HepG2 (cell line): ENCODE measurements around the gene MYO3B. TPM values are rescaled to one million over a fixed set of nuclear protein-coding genes. Genes with fewer than 3 reads are reported as not detected.

Experiments
- ATAC-seq: fragments of 200-7000 bp; cut with Tn5 transposase; 3 replicates; pipeline ENCODE4 v1.9.1; 2020; ENCODE audit warnings: mild to moderate bottlenecking, moderate library complexity
- BruUV-seq: library from RNA; stranded (reverse); fragments of 400-500 nt; replicated peaks from 2 replicates; lab custom pipeline; 2021; lab: Mats Ljungman, UMichigan
- CTCF ChIA-PET: fragments of 300-600 bp; formaldehyde crosslinking; extraction: SDS; loops from one replicate; lab custom pipeline; 2021; ENCODE audit warnings: low total read pairs, inconsistent platforms, low intra/inter-chr PET ratio; lab: Yijun Ruan, JAX
- POLR2A ChIA-PET: fragments of 350-600 bp; sonication (Branson Sonifier 250); formaldehyde crosslinking; loops from one replicate; lab custom pipeline; 2020; ENCODE audit warnings: antibody characterized with exemption, inconsistent platforms; lab: Yijun Ruan, JAX
- DNase-seq: peaks from one replicate; pipeline ENCODE4 v3.0.0-alpha.2; 2015; ENCODE audit warnings: low spot score
- FAIRE-seq: peaks from 3 replicates; lab custom pipeline; 2011; peaks lifted over from hg19 to GRCh38; lab: Jason Lieb, UNC
- H2AFZ ChIP-seq: one replicate; pipeline ENCODE4 v1.6.1; 2011; ENCODE audit warnings: low read length, inconsistent platforms
- H3K27ac ChIP-seq: fragments of 300-600 bp; 3 replicates; pipeline ENCODE4 v1.8.0; 2011; ENCODE audit warnings: mixed run types, mild to moderate bottlenecking, mixed read lengths, low read length, inconsistent platforms; ENCODE audit not compliant: insufficient read depth; ENCODE audit errors: extremely low read length
- H3K27me3 ChIP-seq, 2 experiments: fragments of 200-600 bp in 1 of 2; 2 replicates in 1 of 2; 3 replicates in 1 of 2; pipeline versions ENCODE4 v1.6.0 to v1.8.0; 2011; ENCODE audit warnings: low read length in 2 of 2, mild to moderate bottlenecking in 2 of 2, moderate library complexity in 2 of 2, inconsistent platforms in 1 of 2; ENCODE audit not compliant: insufficient read depth in 2 of 2, control insufficient read depth in 1 of 2
- H3K36me3 ChIP-seq, 2 experiments: fragments of 200-600 bp in 1 of 2; replicated peaks in 1 of 2; 2 replicates in 1 of 2; 3 replicates in 1 of 2; pipeline versions ENCODE4 v1.5.1 to v1.8.0; 2011; ENCODE audit warnings: low read length in 2 of 2, inconsistent platforms in 1 of 2; ENCODE audit not compliant: insufficient read depth in 2 of 2, control insufficient read depth in 1 of 2
- H3K4me1 ChIP-seq: 2 replicates; pipeline ENCODE4 v1.5.1; 2012; ENCODE audit warnings: low read length, inconsistent platforms; ENCODE audit not compliant: insufficient read depth
- H3K4me2 ChIP-seq: 2 replicates; pipeline ENCODE4 v1.6.0; 2011; ENCODE audit warnings: low read depth, low read length, inconsistent platforms
- H3K4me3 ChIP-seq, 3 experiments: fragments of 200-600 bp in 1 of 3; sonication (generic), shearing (Covaris generic) in 1 of 3; replicated peaks in 1 of 3; 2 replicates each; pipeline ENCODE4 v1.5.1; 2011 to 2016; ENCODE audit warnings: low read length in 3 of 3, inconsistent platforms in 2 of 3, low read depth in 2 of 3, mild to moderate bottlenecking in 2 of 3, control low read depth in 1 of 3, mixed read lengths in 1 of 3; ENCODE audit not compliant: insufficient read depth in 1 of 3
- H3K79me2 ChIP-seq: one replicate; pipeline ENCODE4 v1.6.1; 2011; ENCODE audit warnings: low read length, inconsistent platforms; ENCODE audit not compliant: insufficient read depth
- H3K9ac ChIP-seq: 2 replicates; pipeline ENCODE4 v1.6.0; 2011; ENCODE audit warnings: mild to moderate bottlenecking, low read depth, low read length, inconsistent platforms; ENCODE audit not compliant: insufficient read depth
- H3K9me3 ChIP-seq: 2 replicates; pipeline ENCODE4 v1.5.1; 2012; ENCODE audit warnings: mild to moderate bottlenecking, low read length
- H4K20me1 ChIP-seq: 2 replicates; pipeline ENCODE4 v1.6.0; 2011; ENCODE audit warnings: inconsistent platforms, mild to moderate bottlenecking, low read length, moderate library complexity; ENCODE audit not compliant: insufficient read depth
- KDM4B ChIP-seq: sonication (generic); formaldehyde crosslinking; IDR thresholded peaks from 2 replicates; pipeline ENCODE4 v1.4.0; 2020; ENCODE audit warnings: missing genetic modification reagents
- MYPOP ChIP-seq: sonication (generic); formaldehyde crosslinking; IDR thresholded peaks from 2 replicates; pipeline ENCODE4 v1.8.1; 2023; ENCODE audit warnings: mild to moderate bottlenecking, moderate library complexity, missing genetic modification reagents
- NCOA1 ChIP-seq: sonication (generic); formaldehyde crosslinking; IDR thresholded peaks from 2 replicates; pipeline ENCODE4 v1.9.0; 2021; ENCODE audit warnings: missing genetic modification reagents
- ZBTB38 ChIP-seq: sonication (generic); formaldehyde crosslinking; IDR thresholded peaks from 2 replicates; pipeline ENCODE4 v1.5.1; 2020; ENCODE audit warnings: mild to moderate bottlenecking, missing genetic modification reagents
- ZNF530 ChIP-seq: sonication (generic); formaldehyde crosslinking; IDR thresholded peaks from 2 replicates; pipeline ENCODE4 v1.5.0; 2020; ENCODE audit warnings: low read depth, mild to moderate bottlenecking, missing genetic modification reagents
- WGBS: methylation state at CpG from one replicate; pipeline ENCODE4 v1.1.6; 2017; ENCODE audit warnings: low lambda C conversion rate; 5-methylcytosine and 5-hydroxymethylcytosine counted together
- in situ Hi-C: cut with HindIII; loops from 2 replicates; pipeline ENCODE4 v1.10.0; 2017; ENCODE audit warnings: low pct_unique_long_range_greater_than_20kb; ENCODE audit not compliant: extremely low pct_ligation_motif_present
- intact Hi-C: fragments of 100-400 bp; cut with micrococcal nuclease; formaldehyde crosslinking; loops from one replicate; pipeline ENCODE4 v1.10.0; 2022; ENCODE audit not compliant: unreplicated experiment
- polyA plus RNA-seq, 8 experiments: library from polyadenylated mRNA; depleted of rRNA in 3 of 8; stranded (reverse) in 7 of 8; unstranded in 1 of 8; fragments of >200 nt; fragmentation: Illumina TruSeq in 4 of 8; extraction: Trizol in 4 of 8; gene quantifications; 2 replicates each; pipeline versions ENCODE4 v1.2.1 to v1.2.3, GENCODE V29; 2011 to 2016; ENCODE audit warnings: low read depth in 4 of 8, missing spikeins in 1 of 8, mixed read lengths in 1 of 8; ENCODE audit not compliant: insufficient read depth in 1 of 8
- total RNA-seq, 5 experiments: library from RNA; depleted of rRNA; stranded (reverse); fragments of >200 nt; fragmentation: Illumina TruSeq; extraction: Trizol; gene quantifications; 2 replicates each; pipeline ENCODE4 v1.2.3, GENCODE V29; 2016; ENCODE audit warnings: low read depth in 1 of 5
- TF ChIP-seq, protein P1 (sequence below): sonication (generic); formaldehyde crosslinking; IDR thresholded peaks from 2 replicates; pipeline ENCODE4 v1.4.0; 2020; ENCODE audit warnings: mild to moderate bottlenecking, missing genetic modification reagents
- TF ChIP-seq, protein P2 (sequence below): sonication (generic); formaldehyde crosslinking; IDR thresholded peaks from 2 replicates; pipeline ENCODE4 v1.8.0; 2022; ENCODE audit warnings: missing genetic modification reagents, mild to moderate bottlenecking, moderate library complexity, borderline replicate concordance

MYO3B gene
- total and polyA plus RNA-seq, 2 of the 13 experiments (the other 11 are each of a cell fraction or from before 2014, with no cell fraction given) = 0.01 TPM; not detected in 1

- BruUV-seq = no TSS peak
- no peaks in the 10 kb centered on the region for H3K4me1 ChIP-seq
- WGBS = 9% methylated on average over 4 of the region's 4 CpGs
- H3K27me3 ChIP-seq = no peaks in the 10 kb centered on the region
- no peak overlapping the region for H3K27ac ChIP-seq
- H4K20me1 ChIP-seq = no peaks in the 10 kb centered on the region
- H3K9ac ChIP-seq = no peak overlapping the region
- FAIRE-seq = no peak
- H3K4me2 ChIP-seq = no peak overlapping the region
- intact Hi-C loops = no loop called here
- TF ChIP-seq, protein P1, sequence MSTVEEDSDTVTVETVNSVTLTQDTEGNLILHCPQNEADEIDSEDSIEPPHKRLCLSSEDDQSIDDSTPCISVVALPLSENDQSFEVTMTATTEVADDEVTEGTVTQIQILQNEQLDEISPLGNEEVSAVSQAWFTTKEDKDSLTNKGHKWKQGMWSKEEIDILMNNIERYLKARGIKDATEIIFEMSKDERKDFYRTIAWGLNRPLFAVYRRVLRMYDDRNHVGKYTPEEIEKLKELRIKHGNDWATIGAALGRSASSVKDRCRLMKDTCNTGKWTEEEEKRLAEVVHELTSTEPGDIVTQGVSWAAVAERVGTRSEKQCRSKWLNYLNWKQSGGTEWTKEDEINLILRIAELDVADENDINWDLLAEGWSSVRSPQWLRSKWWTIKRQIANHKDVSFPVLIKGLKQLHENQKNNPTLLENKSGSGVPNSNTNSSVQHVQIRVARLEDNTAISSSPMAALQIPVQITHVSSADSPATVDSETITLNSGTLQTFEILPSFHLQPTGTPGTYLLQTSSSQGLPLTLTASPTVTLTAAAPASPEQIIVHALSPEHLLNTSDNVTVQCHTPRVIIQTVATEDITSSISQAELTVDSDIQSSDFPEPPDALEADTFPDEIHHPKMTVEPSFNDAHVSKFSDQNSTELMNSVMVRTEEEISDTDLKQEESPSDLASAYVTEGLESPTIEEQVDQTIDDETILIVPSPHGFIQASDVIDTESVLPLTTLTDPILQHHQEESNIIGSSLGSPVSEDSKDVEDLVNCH (CRISPR knock-in tag) = no peak
- TF ChIP-seq, protein P2, sequence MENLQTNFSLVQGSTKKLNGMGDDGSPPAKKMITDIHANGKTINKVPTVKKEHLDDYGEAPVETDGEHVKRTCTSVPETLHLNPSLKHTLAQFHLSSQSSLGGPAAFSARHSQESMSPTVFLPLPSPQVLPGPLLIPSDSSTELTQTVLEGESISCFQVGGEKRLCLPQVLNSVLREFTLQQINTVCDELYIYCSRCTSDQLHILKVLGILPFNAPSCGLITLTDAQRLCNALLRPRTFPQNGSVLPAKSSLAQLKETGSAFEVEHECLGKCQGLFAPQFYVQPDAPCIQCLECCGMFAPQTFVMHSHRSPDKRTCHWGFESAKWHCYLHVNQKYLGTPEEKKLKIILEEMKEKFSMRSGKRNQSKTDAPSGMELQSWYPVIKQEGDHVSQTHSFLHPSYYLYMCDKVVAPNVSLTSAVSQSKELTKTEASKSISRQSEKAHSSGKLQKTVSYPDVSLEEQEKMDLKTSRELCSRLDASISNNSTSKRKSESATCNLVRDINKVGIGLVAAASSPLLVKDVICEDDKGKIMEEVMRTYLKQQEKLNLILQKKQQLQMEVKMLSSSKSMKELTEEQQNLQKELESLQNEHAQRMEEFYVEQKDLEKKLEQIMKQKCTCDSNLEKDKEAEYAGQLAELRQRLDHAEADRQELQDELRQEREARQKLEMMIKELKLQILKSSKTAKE (CRISPR knock-in tag) = no peak
- TF ChIP-seq KDM4B (CRISPR knock-in tag) (no peak), ZNF530 (no peak), MYPOP (CRISPR knock-in tag) (no peak), ZBTB38 (CRISPR knock-in tag) (no peak), NCOA1 (CRISPR knock-in tag) (no peak)
- POLR2A ChIA-PET = no interaction called here
- no peak overlapping the region for H3K4me3 ChIP-seq
- no peak for ATAC-seq
- no peaks in the 10 kb centered on the region for H3K9me3 ChIP-seq
- in situ Hi-C loops = no loop called here
- DNase-seq = no peak
- no peaks in the 10 kb centered on the region for H3K79me2 ChIP-seq
- no peaks in the 10 kb centered on the region for H3K36me3 ChIP-seq
- CTCF ChIA-PET = no interaction called here
- no peak overlapping the region for H2AFZ ChIP-seq
Observed at GRCh38 chr2:170204298-170204951, 26.5 kb downstream of the MYO3B start.
